ENCODE results near the gene LARP4B.

- TF ChIP-seq EZH2 (IDR thresholded peaks at IDR 0.05; ENCODE audit: borderline replicate concordance, insufficient read depth, low read length, poor library complexity, severe bottlenecking), result no peak
- TF ChIP-seq CTCF (IDR thresholded peaks at IDR 0.05; ENCODE audit: poor library complexity, severe bottlenecking), result no peak
- TF ChIP-seq REST (IDR thresholded peaks at IDR 0.05; ENCODE audit: borderline replicate concordance), result no peak
- TF ChIP-seq POLR2AphosphoS5 (IDR thresholded peaks at IDR 0.05), result no peak
- TF ChIP-seq EP300 (conservative IDR thresholded peaks at IDR 0.05; ENCODE audit: poor library complexity, severe bottlenecking), result no peak
- no peak for TF ChIP-seq TAF1 (IDR thresholded peaks at IDR 0.05; ENCODE audit: low read depth)
- no peak for TF ChIP-seq SMC3 (conservative IDR thresholded peaks at IDR 0.05; ENCODE audit: poor library complexity)
Observed at GRCh38 chr10:813286-813685, 118.2 kb downstream of the LARP4B start.
